HAP-1 (cell line): Measurements from ENCODE around the gene RBM8A.

ENCODE experiments used
- DNase-seq, 2 experiments: peaks; one replicate each; pipeline ENCODE4 v3.0.0-alpha.2; 2016 to 2020; ENCODE audit warnings: low spot score in 2 of 2
- H3K27me3 ChIP-seq: fragments of 250-450 bp; sonication (Bioruptor Pico); 2 replicates; pipeline ENCODE4 v1.5.1; 2020; ENCODE audit warnings: low read depth, mild to moderate bottlenecking, moderate library complexity
- H3K36me3 ChIP-seq: fragments of 250-450 bp; sonication (Bioruptor Pico); replicated peaks from 2 replicates; pipeline ENCODE4 v1.5.1; 2020; ENCODE audit warnings: mild to moderate bottlenecking
- H3K4me1 ChIP-seq: fragments of 250-450 bp; sonication (Bioruptor Pico); 2 replicates; pipeline ENCODE4 v1.5.1; 2020; ENCODE audit warnings: mild to moderate bottlenecking
- H3K4me3 ChIP-seq: fragments of 250-450 bp; sonication (Bioruptor Pico); 2 replicates; pipeline ENCODE4 v1.5.1; 2020; ENCODE audit warnings: mild to moderate bottlenecking, moderate library complexity
- H3K9me3 ChIP-seq: fragments of 250-450 bp; sonication (Bioruptor Pico); 2 replicates; pipeline ENCODE4 v1.5.1; 2020; ENCODE audit warnings: mild to moderate bottlenecking, moderate library complexity
- in situ Hi-C: fragments of 300-500 bp; cut with MboI; formaldehyde crosslinking; loops from 3 replicates; pipeline ENCODE4 v1.14.3; 2020; ENCODE audit warnings: low sequenced_read_pairs, inconsistent platforms, mixed read lengths

Gene RBM8A

DNA sequence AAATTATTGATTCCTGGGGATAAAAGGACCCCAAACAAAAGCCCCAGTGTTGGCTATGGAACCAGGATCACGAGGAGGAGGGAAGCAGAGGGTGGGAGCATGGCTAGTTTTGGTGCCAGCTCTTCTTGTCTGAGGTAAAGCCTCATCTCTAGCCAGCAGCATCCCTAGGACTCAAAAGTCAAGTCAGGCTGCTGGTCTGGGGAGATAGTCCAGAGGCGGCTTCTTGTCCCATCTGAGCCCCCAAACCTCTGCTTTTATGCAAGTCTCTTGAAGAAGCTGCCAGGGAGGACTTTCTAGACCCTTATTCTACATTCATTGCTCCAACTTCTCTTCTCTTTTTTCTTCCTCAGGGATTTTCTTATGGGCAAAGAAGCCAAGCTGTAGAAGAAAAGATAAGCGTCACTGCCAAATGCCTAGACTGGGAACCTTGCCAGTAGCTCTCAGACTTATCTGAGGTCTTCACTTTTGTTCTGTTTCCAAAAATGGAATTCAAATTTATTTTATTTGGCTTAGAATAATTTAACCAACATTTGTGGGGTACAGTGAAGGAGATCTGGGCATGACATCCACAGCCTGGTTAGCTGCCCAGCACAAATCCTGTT is 34.7 kb downstream of the RBM8A start:
- in situ Hi-C loops: no loop called here
- Histone ChIP-seq H3K4me1 (peaks cover 7% of the 10 kb centered on the region), H3K36me3 (no peaks in the 10 kb centered on the region), H3K4me3 (no peak overlapping the region), H3K9me3 (no peaks in the 10 kb centered on the region), H3K27me3 (no peaks in the 10 kb centered on the region)
- no peak for DNase-seq

DNA sequence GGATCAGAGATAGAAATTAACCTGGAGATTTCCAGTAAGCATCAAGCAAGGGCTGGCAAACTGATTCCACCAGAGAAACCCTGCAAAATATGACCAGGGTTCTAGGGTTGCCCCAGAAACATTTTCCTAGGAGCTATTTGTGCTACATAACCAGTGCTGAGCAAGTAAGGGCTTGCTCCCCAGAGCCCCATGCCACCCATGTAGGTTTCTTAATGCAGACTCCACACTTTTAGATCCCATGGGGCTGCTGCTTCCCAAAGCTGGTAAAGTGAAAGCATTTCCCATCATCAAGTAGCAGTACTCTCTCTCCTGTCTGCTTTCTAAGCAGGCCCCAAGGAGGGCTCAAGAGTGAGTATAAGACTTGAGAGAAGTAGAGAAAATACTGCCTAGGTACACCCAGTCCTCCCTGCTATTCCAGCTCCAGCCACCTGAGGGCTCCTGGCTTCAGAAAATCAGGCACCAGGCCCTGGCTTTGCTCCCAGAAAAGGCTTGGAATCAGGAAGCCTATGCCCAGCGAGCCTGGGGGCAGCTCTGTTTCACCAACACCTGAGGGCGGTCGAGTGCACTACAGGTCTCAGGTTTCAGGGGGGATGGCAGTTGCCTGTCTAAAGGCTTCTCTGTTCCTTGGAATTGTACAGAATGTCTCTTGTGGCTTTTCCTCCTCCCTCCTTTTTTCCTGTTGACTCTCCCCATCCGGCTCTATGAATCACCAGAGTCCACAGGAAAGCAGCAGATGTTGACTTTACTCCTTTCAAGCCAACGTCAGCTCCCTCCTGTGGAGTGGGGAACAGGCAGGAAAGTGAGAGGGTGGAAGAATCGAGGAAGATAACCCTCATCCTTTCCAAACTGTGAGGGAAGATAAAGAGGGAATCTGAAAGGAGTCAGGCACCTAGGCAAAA is 35.4 kb downstream of the RBM8A start:
- peaks cover 15% of the 10 kb centered on the region for H3K4me1 ChIP-seq

DNA sequence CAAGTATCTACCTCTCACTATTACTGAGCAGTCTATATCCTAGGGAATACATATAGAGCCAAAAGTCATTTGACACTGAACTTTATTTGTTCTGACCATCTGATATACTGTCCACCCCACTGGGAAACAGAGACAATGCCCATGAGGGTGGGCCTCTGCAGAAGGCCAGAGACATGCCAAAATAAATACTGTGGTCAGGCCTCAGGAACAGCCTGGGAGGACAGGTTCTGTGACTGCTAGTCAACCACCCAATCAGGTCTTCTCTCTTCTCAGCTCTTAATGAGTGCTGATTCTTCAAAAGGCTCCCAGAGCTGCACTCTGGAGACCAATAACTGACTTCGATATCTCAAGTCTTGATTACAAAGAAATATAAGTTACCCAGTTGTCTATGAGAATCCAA is 36.1 kb downstream of the RBM8A start:
- in situ Hi-C loops: no loop called here
- Histone ChIP-seq H3K4me3 (no peak overlapping the region), H3K9me3 (no peaks in the 10 kb centered on the region), H3K4me1 (peaks cover 21% of the 10 kb centered on the region), H3K36me3 (no peaks in the 10 kb centered on the region), H3K27me3 (no peaks in the 10 kb centered on the region)
- DNase-seq: no peak

More for the DNA sequence above, 35.4 kb downstream of the RBM8A start:
- H3K9me3 ChIP-seq: no peaks in the 10 kb centered on the region
- H3K4me3 ChIP-seq: no peak overlapping the region
- no peaks in the 10 kb centered on the region for H3K27me3 ChIP-seq
- DNase-seq: peak; percentile 93 to 97
- H3K36me3 ChIP-seq: no peaks in the 10 kb centered on the region
- in situ Hi-C loops: no loop called here

DNA sequence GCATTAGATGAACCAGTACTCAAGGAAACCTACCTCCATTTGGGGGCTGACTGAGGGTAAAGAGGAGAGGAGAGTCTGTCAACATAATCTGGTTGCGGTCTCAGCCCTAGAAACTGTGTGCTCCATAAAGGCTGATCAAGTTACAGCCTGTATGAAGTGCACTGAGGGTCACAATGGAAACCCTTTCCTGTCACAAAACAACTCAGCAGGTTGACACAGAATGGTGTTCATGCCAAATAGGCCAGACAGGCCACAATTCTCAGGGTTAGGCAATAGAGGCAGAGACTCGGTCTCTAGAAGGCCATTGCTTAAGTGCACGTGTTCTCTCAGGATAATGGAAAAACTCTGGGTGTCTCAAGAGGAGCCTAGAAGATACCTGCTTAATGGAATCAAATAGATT is 37.6 kb downstream of the RBM8A start:
- Histone ChIP-seq H3K4me1 (peaks cover 21% of the 10 kb centered on the region), H3K9me3 (no peaks in the 10 kb centered on the region), H3K4me3 (no peak overlapping the region), H3K36me3 (no peaks in the 10 kb centered on the region), H3K27me3 (peaks cover 4% of the 10 kb centered on the region; the same call in 1 of the 2 replicates)
- DNase-seq: no peak
- in situ Hi-C loops: no loop called here

DNA sequence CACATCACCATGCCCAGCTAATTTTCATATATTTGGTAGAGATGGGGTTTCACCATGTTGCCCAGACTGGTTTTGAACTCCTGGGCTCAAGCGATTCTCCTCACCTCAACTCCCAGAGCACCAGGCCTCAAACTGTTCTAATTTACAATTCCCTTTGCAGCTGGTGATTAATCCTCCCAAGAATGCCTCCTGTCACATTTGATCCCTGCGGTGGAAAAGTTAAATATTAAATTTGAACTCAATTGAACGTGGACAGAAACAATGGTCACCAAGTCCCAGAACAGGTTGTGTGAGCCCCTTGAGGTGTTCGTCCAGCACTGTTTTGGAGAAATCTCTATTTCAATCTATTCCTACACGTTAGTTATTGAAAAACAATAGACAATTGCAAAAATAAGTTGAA is 39.7 kb downstream of the RBM8A start:
- DNase-seq: peak in 1 of 2 experiments; percentile 25
- H3K9me3 ChIP-seq: no peaks in the 10 kb centered on the region
- no peaks in the 10 kb centered on the region for H3K36me3 ChIP-seq
- H3K4me3 ChIP-seq: no peak overlapping the region
- in situ Hi-C loops: no loop called here
- H3K4me1 ChIP-seq: peaks cover 21% of the 10 kb centered on the region
- H3K27me3 ChIP-seq: peaks cover 11% of the 10 kb centered on the region

DNA sequence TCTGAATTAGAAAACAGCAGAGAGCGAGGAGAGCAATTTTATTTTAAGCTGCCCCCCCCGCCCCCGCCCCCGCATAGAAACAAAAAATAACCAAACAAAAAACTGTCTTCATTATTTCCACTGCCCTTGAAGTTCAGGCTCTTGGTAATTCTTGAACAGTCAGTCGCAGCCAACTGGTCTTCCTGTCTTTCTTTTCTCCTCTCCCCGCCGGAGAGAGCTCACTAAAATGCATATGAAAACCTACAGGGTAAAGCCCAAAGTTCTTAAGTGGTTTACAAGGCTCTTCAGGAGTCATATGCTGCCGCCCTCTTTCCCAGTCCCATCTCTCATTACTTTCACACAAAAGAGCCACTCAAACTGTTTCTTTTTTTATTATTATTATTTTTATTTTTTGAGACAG is 40.5 kb downstream of the RBM8A start:
- peaks cover 11% of the 10 kb centered on the region for H3K27me3 ChIP-seq
- H3K4me1 ChIP-seq: peaks cover 17% of the 10 kb centered on the region
- H3K4me3 ChIP-seq: no peak overlapping the region
- in situ Hi-C loops: no loop called here
- no peaks in the 10 kb centered on the region for H3K36me3 ChIP-seq
- H3K9me3 ChIP-seq: no peaks in the 10 kb centered on the region
- peak; percentile 48 to 49 for DNase-seq

DNA sequence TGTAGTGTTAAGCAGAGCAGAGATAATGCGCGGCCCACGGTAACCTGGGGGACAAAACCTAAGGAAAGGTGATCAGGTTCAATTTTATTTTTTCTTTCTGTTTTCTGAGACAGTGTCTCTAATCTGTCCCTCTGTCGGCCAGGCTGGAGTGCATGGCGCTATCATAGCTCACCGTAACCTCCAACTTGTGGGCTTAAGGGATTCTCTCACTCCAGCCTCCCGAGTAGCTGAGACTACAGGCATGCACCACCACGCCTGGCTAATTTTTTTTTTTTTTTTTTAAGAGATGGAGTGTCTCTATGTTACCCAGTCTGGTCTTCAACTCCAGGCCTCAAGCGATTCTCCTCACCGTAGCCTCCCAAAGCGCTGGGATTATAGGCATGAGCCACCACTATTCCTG is 40.9 kb downstream of the RBM8A start:
- peaks cover 17% of the 10 kb centered on the region for H3K4me1 ChIP-seq
- in situ Hi-C loops: no loop called here
- peaks cover 11% of the 10 kb centered on the region for H3K27me3 ChIP-seq
- H3K36me3 ChIP-seq: no peaks in the 10 kb centered on the region
- peak overlapping the region; percentile 56 for H3K4me3 ChIP-seq
- no peaks in the 10 kb centered on the region for H3K9me3 ChIP-seq
- DNase-seq: no peak

DNA sequence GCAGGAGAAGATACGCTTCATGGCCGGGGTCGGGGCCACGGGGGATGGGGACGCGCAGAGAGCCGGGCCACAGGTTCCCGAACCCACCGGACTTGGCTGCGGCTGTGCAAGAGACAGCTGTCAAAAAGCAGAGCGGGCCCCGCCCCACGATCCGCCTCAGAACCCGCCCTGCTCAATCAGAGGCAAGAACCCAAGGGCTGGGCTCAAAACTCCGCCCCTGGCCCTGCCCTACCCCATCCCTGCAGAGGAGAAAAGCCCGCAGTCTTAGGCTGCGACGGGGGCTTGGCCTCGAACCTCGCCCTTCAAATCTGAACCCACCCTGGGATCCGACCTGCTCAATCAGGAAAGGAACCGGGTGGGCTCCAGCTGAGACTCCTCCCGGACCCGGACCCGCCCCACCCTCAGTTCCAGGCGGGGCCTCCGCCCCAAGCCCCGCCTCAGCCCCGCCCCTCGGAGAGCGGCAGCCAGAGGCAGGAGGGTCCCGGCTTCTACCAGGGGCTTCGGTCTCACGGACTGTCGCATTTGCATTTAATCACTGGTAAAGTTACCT is 41.5 kb downstream of the RBM8A start, which contains the start of gene ANKRD35:
ANKRD35 (minus strand) TSS at position 129 of the 550 bp plus-strand sequence; CDS start at position 21, 108 bp downstream.
- no peaks in the 10 kb centered on the region for H3K36me3 ChIP-seq
- peak within 1 kb of the TSS; percentile 56 for H3K4me3 ChIP-seq
- in situ Hi-C loops: no loop called here
- peak; percentile 83 to 94 for DNase-seq
- H3K4me1 ChIP-seq: peaks cover 17% of the 10 kb centered on the region
- peaks cover 11% of the 10 kb centered on the region for H3K27me3 ChIP-seq
- H3K9me3 ChIP-seq: no peaks in the 10 kb centered on the region

DNA sequence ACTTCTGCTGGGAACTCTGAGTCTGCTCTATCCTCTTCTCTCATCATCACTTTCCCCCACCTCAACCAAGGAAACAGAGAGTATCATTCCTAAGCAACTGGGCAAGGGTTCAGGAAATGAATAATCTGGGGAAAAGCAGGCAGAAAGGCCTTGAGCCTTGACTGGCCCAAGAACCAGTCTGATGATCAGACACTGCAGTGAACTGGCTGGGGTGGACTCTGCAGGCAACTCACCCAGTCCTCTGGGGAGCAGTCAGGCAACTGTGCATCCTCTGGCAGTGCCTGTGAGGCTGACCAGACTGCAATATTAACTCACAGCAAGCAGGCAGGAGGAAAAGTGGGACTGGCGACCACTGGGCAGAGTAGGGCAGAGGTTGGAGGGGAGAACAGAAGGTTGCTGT is 42.6 kb downstream of the RBM8A start:
- Histone ChIP-seq H3K4me3 (no peak overlapping the region), H3K27me3 (peaks cover 11% of the 10 kb centered on the region), H3K36me3 (no peaks in the 10 kb centered on the region), H3K4me1 (peaks cover 17% of the 10 kb centered on the region), H3K9me3 (no peaks in the 10 kb centered on the region)
- in situ Hi-C loops: no loop called here
- DNase-seq: no peak

DNA sequence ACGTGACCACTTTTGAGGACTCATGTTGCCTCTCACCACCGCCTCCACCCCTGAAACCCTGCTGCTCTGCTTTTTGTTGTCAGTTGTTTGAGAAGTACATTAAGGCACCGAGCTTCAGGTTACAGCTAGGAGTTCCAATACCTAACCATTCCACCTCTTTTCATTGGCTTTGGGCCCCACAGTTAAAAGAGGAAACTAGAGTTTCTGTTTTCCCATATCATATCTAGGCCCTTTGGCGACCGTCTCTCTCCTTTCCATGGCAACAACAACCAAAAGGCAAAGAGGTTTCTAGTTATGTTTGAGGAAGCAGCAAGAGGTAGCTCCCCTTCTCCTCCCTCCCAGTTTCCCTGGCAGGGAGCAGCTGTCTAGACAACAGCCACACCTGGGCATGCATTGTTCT is 47.5 kb downstream of the RBM8A start:
- in situ Hi-C loops: no loop called here
- H3K4me1 ChIP-seq: no peaks in the 10 kb centered on the region; the same call in 1 of the 2 replicates
- H3K27me3 ChIP-seq: peaks cover 16% of the 10 kb centered on the region
- no peak for DNase-seq
- no peak overlapping the region for H3K4me3 ChIP-seq
- H3K36me3 ChIP-seq: no peaks in the 10 kb centered on the region
- H3K9me3 ChIP-seq: no peaks in the 10 kb centered on the region

DNA sequence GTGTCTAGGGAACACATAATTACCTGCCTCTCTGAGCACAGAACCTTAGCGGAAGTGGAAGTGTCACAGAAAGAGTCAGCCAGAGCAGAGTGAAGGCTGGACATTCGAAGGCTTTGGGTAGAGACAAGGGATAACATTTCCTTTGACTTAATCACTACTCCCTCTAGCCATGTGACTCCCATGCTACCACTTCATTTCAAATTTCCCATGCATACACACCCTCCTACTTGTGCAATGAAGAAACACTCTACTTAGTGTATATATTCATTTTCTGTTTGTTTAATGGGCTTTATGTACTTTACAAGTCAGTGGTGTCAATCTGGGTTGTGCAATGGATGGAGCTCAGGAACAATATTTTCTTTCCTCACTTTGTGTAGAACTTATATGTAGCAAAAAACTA is 48.6 kb downstream of the RBM8A start:
- Histone ChIP-seq H3K27me3 (peaks cover 7% of the 10 kb centered on the region), H3K4me1 (no peaks in the 10 kb centered on the region; the same call in 1 of the 2 replicates), H3K36me3 (no peaks in the 10 kb centered on the region), H3K9me3 (no peaks in the 10 kb centered on the region), H3K4me3 (no peak overlapping the region)
- in situ Hi-C loops: no loop called here
- DNase-seq: no peak

DNA sequence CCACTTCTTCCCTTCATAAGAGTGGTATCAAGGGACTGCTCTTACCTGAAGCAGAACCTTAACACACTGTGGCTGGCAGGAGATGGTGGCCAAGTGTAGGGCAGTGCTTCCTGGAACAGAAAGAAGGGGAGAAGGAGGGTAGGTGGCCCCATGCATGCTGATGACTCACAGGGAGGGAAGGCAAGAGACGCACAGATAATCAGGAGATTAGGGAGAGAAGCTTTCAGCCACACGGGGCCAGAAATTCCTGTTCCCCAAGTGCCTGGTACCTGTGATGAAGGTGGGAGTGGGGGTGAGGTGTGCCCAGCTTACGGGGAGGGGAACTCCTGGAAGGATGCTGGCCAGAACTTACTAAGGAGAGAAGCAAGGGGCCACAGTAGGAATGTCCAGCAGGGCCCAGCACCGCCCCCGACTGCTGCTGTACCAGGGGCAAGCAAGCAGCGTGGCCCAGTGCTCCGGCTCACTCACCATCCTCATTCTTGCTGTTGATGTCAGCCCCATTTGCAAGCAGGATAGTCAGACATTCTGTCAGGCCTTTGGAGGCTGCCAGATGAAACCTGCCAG is 49.3 kb downstream of the RBM8A start:
- Histone ChIP-seq H3K36me3 (no peaks in the 10 kb centered on the region), H3K27me3 (peaks cover 7% of the 10 kb centered on the region), H3K9me3 (no peaks in the 10 kb centered on the region), H3K4me3 (no peak overlapping the region), H3K4me1 (no peaks in the 10 kb centered on the region; the same call in 1 of the 2 replicates)
- in situ Hi-C loops: no loop called here
- no peak for DNase-seq

DNA sequence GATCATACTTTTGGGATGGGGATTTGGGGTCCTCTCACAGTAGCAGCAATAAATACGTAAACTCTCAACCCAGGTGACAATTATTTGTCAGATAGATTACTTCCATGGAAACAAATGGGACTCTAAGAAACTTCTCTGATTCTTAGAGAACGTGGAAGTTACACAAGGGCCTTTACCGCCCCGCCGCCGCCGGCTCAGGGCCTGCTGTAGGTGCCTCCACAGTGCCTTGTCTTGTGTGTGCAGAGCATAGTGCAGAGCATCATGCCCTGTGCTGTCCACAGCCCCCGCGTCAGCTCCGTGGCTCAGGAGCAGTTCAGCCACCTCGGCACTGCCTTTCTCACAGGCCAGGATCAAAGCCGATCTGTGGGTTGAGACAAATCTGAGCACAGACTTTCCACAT is 52.6 kb downstream of the RBM8A start:
- no peaks in the 10 kb centered on the region for H3K9me3 ChIP-seq
- in situ Hi-C loops: no loop called here
- no peak for DNase-seq
- H3K27me3 ChIP-seq: peaks cover 17% of the 10 kb centered on the region
- no peaks in the 10 kb centered on the region for H3K4me1 ChIP-seq
- no peak overlapping the region for H3K4me3 ChIP-seq
- no peaks in the 10 kb centered on the region for H3K36me3 ChIP-seq
